GM15510 (cell line): ENCODE data around the gene ACVR1.

Source experiments
- POLR2A ChIP-seq: IDR thresholded peaks from 3 replicates; pipeline ENCODE4 v1.6.1; 2011; ENCODE audit warnings: borderline replicate concordance; ENCODE audit not compliant: insufficient read length; ENCODE audit errors: extremely low read depth

ACVR1 gene

GRCh38 chr2:157698430-157698829 lies 177.7 kb downstream of the ACVR1 start:
- no peak for TF ChIP-seq POLR2A

GRCh38 chr2:157696036-157696435 lies 180.1 kb downstream of the ACVR1 start:
- no peak for TF ChIP-seq POLR2A

- no peak for TF ChIP-seq POLR2A
These were observed 183.4 kb downstream of the ACVR1 start for GRCh38 chr2:157692768-157693167.

GRCh38 chr2:157691695-157692094 lies 184.4 kb downstream of the ACVR1 start:
- TF ChIP-seq POLR2A = no peak

- TF ChIP-seq POLR2A = no peak
These were observed 185.0 kb downstream of the ACVR1 start for GRCh38 chr2:157691131-157691530.
